T-helper 17 cell (primary cell): ENCODE measurements around the gene GPR141. TPM values are rescaled to one million over a fixed set of nuclear protein-coding genes. Genes with fewer than 3 reads are reported as not detected.
A peak's percentile ranks its signal among the peaks of the same experiment; 100 is the strongest.

ENCODE experiments used
- ATAC-seq: fragments of 150-1000 bp; cut with Tn5 transposase; 2 replicates; pipeline ENCODE4 v1.10.0; 2021; ENCODE audit warnings: mild to moderate bottlenecking, moderate library complexity
- DNase-seq, 3 donors: peaks; one replicate each; pipeline versions ENCODE4 v3.0.0 to v3.0.0-alpha.2; 2020 to 2021
- H3K9me3 ChIP-seq: one replicate; pipeline ENCODE4 v1.7.0; 2013; ENCODE audit warnings: low read length, mild to moderate bottlenecking; ENCODE audit not compliant: control insufficient read depth, poor library complexity, severe bottlenecking
- H3K27ac Mint-ChIP-seq: one replicate; pipeline ENCODE4 v1.8.0; 2022; ENCODE audit warnings: mild to moderate bottlenecking, moderate library complexity, mixed read lengths
- H3K27me3 Mint-ChIP-seq: one replicate; pipeline ENCODE4 v1.8.0; 2022; ENCODE audit warnings: mixed read lengths
- H3K36me3 Mint-ChIP-seq: one replicate; pipeline ENCODE4 v1.8.0; 2022; ENCODE audit warnings: low read depth, mixed read lengths
- H3K4me1 Mint-ChIP-seq: one replicate; pipeline ENCODE4 v1.8.0; 2022; ENCODE audit warnings: mild to moderate bottlenecking, mixed read lengths
- H3K4me3 Mint-ChIP-seq: one replicate; pipeline ENCODE4 v1.8.0; 2022; ENCODE audit warnings: mild to moderate bottlenecking, moderate library complexity, mixed read lengths
- total RNA-seq, 4 donors: library from RNA in 2 of 4; stranded (reverse) in 2 of 4; gene quantifications; one replicate each; pipeline ENCODE4 v1.2.3 and lab custom pipeline; 2022 to 2026

Gene GPR141
- total RNA-seq, 2 donors from 2014 or later = 0.52 TPM; not detected in 1

- ATAC-seq = no peak
- Mint-ChIP-seq H3K27ac (no peak overlapping the region), H3K27me3 (peaks cover 39% of the 10 kb centered on the region), H3K36me3 (no peaks in the 10 kb centered on the region), H3K4me1 (no peaks in the 10 kb centered on the region), H3K4me3 (no peak overlapping the region)
- H3K9me3 ChIP-seq = no peaks in the 10 kb centered on the region
- DNase-seq = no peak
Measured at GRCh38 chr7:37669818-37670217, 13.7 kb upstream of the GPR141 start.

- ATAC-seq (no peak), DNase-seq (no peak)
- no peak overlapping the region for H3K27ac Mint-ChIP-seq
- H3K4me1 Mint-ChIP-seq = peaks cover 2% of the 10 kb centered on the region
- H3K9me3 ChIP-seq = no peaks in the 10 kb centered on the region
- H3K36me3 Mint-ChIP-seq = peaks cover 2% of the 10 kb centered on the region
- no peak overlapping the region for H3K4me3 Mint-ChIP-seq
- H3K27me3 Mint-ChIP-seq = peaks cover 40% of the 10 kb centered on the region
Measured at GRCh38 chr7:37670436-37670835, 13.1 kb upstream of the GPR141 start.

- peaks cover 32% of the 10 kb centered on the region for H3K27me3 Mint-ChIP-seq
- peaks cover 2% of the 10 kb centered on the region for H3K4me1 Mint-ChIP-seq
- H3K4me3 Mint-ChIP-seq = no peak overlapping the region
- H3K9me3 ChIP-seq = no peaks in the 10 kb centered on the region
- H3K27ac Mint-ChIP-seq = no peak overlapping the region
- ATAC-seq (no peak), DNase-seq (no peak)
- peaks cover 2% of the 10 kb centered on the region for H3K36me3 Mint-ChIP-seq
Measured at GRCh38 chr7:37671876-37672275, 11.7 kb upstream of the GPR141 start.

GRCh38 chr7:37672926-37673325, 10.6 kb upstream of the GPR141 start:
- H3K9me3 ChIP-seq = no peaks in the 10 kb centered on the region
- Mint-ChIP-seq H3K4me1 (peaks cover 2% of the 10 kb centered on the region), H3K27ac (no peak overlapping the region), H3K4me3 (no peak overlapping the region), H3K36me3 (peaks cover 2% of the 10 kb centered on the region), H3K27me3 (peaks cover 31% of the 10 kb centered on the region)
- DNase-seq (no peak), ATAC-seq (no peak)

GRCh38 chr7:37673523-37673922, 10.0 kb upstream of the GPR141 start:
- ATAC-seq = no peak
- no peaks in the 10 kb centered on the region for H3K9me3 ChIP-seq
- no peak overlapping the region for H3K4me3 Mint-ChIP-seq

GRCh38 chr7:37674531-37674930, 9.0 kb upstream of the GPR141 start:
- H3K36me3 Mint-ChIP-seq = peaks cover 2% of the 10 kb centered on the region
- no peak overlapping the region for H3K27ac Mint-ChIP-seq
- no peaks in the 10 kb centered on the region for H3K9me3 ChIP-seq
- ATAC-seq (peak; percentile 21), DNase-seq (no peak)
- no peak overlapping the region for H3K4me3 Mint-ChIP-seq
- peaks cover 23% of the 10 kb centered on the region for H3K27me3 Mint-ChIP-seq
- H3K4me1 Mint-ChIP-seq = peaks cover 2% of the 10 kb centered on the region

More at GRCh38 chr7:37673523-37673922, 10.0 kb upstream of the GPR141 start:
- Mint-ChIP-seq H3K27ac (no peak overlapping the region), H3K36me3 (peaks cover 2% of the 10 kb centered on the region), H3K4me1 (peaks cover 2% of the 10 kb centered on the region), H3K27me3 (peaks cover 28% of the 10 kb centered on the region)
- no peak for DNase-seq

GRCh38 chr7:37675749-37676148, 7.8 kb upstream of the GPR141 start:
- H3K27ac Mint-ChIP-seq = no peak overlapping the region
- H3K9me3 ChIP-seq = no peaks in the 10 kb centered on the region
- H3K4me1 Mint-ChIP-seq = peaks cover 2% of the 10 kb centered on the region
- H3K36me3 Mint-ChIP-seq = peaks cover 2% of the 10 kb centered on the region
- DNase-seq = no peak
- no peak overlapping the region for H3K4me3 Mint-ChIP-seq
- ATAC-seq = no peak
- peaks cover 32% of the 10 kb centered on the region for H3K27me3 Mint-ChIP-seq

GRCh38 chr7:37684927-37685326, 1.4 kb downstream of the GPR141 start:
- H3K27me3 Mint-ChIP-seq = peaks cover 30% of the 10 kb centered on the region
- no peaks in the 10 kb centered on the region for H3K9me3 ChIP-seq
- ATAC-seq = no peak
- peaks cover 3% of the 10 kb centered on the region for H3K4me1 Mint-ChIP-seq
- no peaks in the 10 kb centered on the region for H3K36me3 Mint-ChIP-seq
- H3K27ac Mint-ChIP-seq = no peak overlapping the region
- H3K4me3 Mint-ChIP-seq = no peak overlapping the region
- DNase-seq = no peak

- Mint-ChIP-seq H3K4me3 (no peak overlapping the region), H3K27me3 (peaks cover 15% of the 10 kb centered on the region), H3K27ac (no peak overlapping the region), H3K4me1 (no peaks in the 10 kb centered on the region), H3K36me3 (no peaks in the 10 kb centered on the region)
- no peaks in the 10 kb centered on the region for H3K9me3 ChIP-seq
- DNase-seq = no peak
- ATAC-seq = no peak
Measured at GRCh38 chr7:37686556-37687345, 3.2 kb downstream of the GPR141 start.

- DNase-seq (no peak), ATAC-seq (no peak)
- no peaks in the 10 kb centered on the region for H3K4me1 Mint-ChIP-seq
- no peak overlapping the region for H3K4me3 Mint-ChIP-seq
- no peaks in the 10 kb centered on the region for H3K36me3 Mint-ChIP-seq
- peaks cover 16% of the 10 kb centered on the region for H3K27me3 Mint-ChIP-seq
- H3K27ac Mint-ChIP-seq = no peak overlapping the region
- H3K9me3 ChIP-seq = no peaks in the 10 kb centered on the region
Measured at GRCh38 chr7:37690206-37690605, 6.6 kb downstream of the GPR141 start.

- ATAC-seq (no peak), DNase-seq (no peak)
- peaks cover 11% of the 10 kb centered on the region for H3K27me3 Mint-ChIP-seq
- no peaks in the 10 kb centered on the region for H3K9me3 ChIP-seq
- no peaks in the 10 kb centered on the region for H3K4me1 Mint-ChIP-seq
- H3K4me3 Mint-ChIP-seq = no peak overlapping the region
- H3K27ac Mint-ChIP-seq = no peak overlapping the region
- H3K36me3 Mint-ChIP-seq = no peaks in the 10 kb centered on the region
Measured at GRCh38 chr7:37694208-37695094, 10.9 kb downstream of the GPR141 start.

GRCh38 chr7:37698276-37698675, 14.7 kb downstream of the GPR141 start:
- Mint-ChIP-seq H3K4me1 (peaks cover 5% of the 10 kb centered on the region), H3K36me3 (no peaks in the 10 kb centered on the region), H3K27me3 (peaks cover 15% of the 10 kb centered on the region), H3K27ac (no peak overlapping the region), H3K4me3 (no peak overlapping the region)
- no peaks in the 10 kb centered on the region for H3K9me3 ChIP-seq
- ATAC-seq (no peak), DNase-seq (no peak)

- Mint-ChIP-seq H3K4me1 (peaks cover 6% of the 10 kb centered on the region), H3K27ac (no peak overlapping the region), H3K4me3 (no peak overlapping the region), H3K36me3 (no peaks in the 10 kb centered on the region), H3K27me3 (peaks cover 18% of the 10 kb centered on the region)
- ATAC-seq = no peak
- DNase-seq = no peak
- no peaks in the 10 kb centered on the region for H3K9me3 ChIP-seq
Measured at GRCh38 chr7:37698782-37699181, 15.2 kb downstream of the GPR141 start.
